Endothelial cell of umbilical vein (primary cell): Measurements from ENCODE around the gene TMEM164. TPM values are rescaled to one million over a fixed set of nuclear protein-coding genes. Genes with fewer than 3 reads are reported as not detected.

Experiments used
- BruUV-seq: library from RNA; stranded (reverse); fragments of 400-500 nt; replicated peaks from 2 replicates; lab custom pipeline; 2021; lab: Mats Ljungman, UMichigan
- CTCF ChIA-PET: fragments of 300-600, 350-600 bp; sonication (Branson Sonifier 250); formaldehyde crosslinking; loops from one replicate; lab custom pipeline; 2021; ENCODE audit warnings: antibody characterized with exemption, inconsistent platforms; lab: Charles Lee
- POLR2A ChIA-PET: fragments of 300-600, 350-600 bp; sonication (Branson Sonifier 250); formaldehyde crosslinking; loops from one replicate; lab custom pipeline; 2021; ENCODE audit warnings: antibody characterized with exemption, inconsistent platforms; lab: Charles Lee
- DNase-seq: peaks from one replicate; pipeline ENCODE4 v3.0.0-alpha.2; 2011; ENCODE audit warnings: low read depth, low spot score
- FAIRE-seq: peaks from 2 replicates; lab custom pipeline; 2011; peaks lifted over from hg19 to GRCh38; lab: Jason Lieb, UNC
- H2AFZ ChIP-seq: 2 replicates; pipeline ENCODE4 v1.6.0; 2012; ENCODE audit warnings: low read depth, low read length, control low read depth, inconsistent platforms
- H3K27ac ChIP-seq: 2 replicates; pipeline ENCODE4 v1.5.1; 2011; ENCODE audit warnings: low read depth, mild to moderate bottlenecking, control low read depth, low read length, moderate library complexity; ENCODE audit not compliant: insufficient read depth
- H3K27me3 ChIP-seq, 2 experiments: 2 replicates each; pipeline versions ENCODE4 v1.6.0 to v1.6.1; 2011; ENCODE audit warnings: low read length in 2 of 2, mixed read lengths in 1 of 2; ENCODE audit not compliant: control insufficient read depth in 2 of 2, insufficient read depth in 2 of 2
- H3K36me3 ChIP-seq, 2 experiments: 2 replicates in 1 of 2; 3 replicates in 1 of 2; pipeline ENCODE4 v1.5.1; 2011; ENCODE audit warnings: low read length in 2 of 2, mild to moderate bottlenecking in 1 of 2, moderate library complexity in 1 of 2; ENCODE audit not compliant: control insufficient read depth in 2 of 2, insufficient read depth in 2 of 2; ENCODE audit errors: extremely low read depth in 1 of 2
- H3K4me1 ChIP-seq: 3 replicates; pipeline ENCODE4 v1.5.1; 2011; ENCODE audit warnings: mild to moderate bottlenecking, low read length; ENCODE audit not compliant: control insufficient read depth, insufficient read depth; ENCODE audit errors: extremely low read depth
- H3K4me2 ChIP-seq: 2 replicates; pipeline ENCODE4 v1.6.1; 2011; ENCODE audit warnings: low read length, control low read depth, mixed read lengths; ENCODE audit not compliant: insufficient read depth
- H3K4me3 ChIP-seq, 3 experiments: fragments of 200-600 bp in 1 of 3; sonication (generic), shearing (Covaris generic) in 1 of 3; replicated peaks in 1 of 3; 2 replicates each; pipeline ENCODE4 v1.5.1; 2011 to 2016; ENCODE audit warnings: control low read depth in 3 of 3, low read length in 3 of 3, mild to moderate bottlenecking in 2 of 3, inconsistent platforms in 1 of 3, low read depth in 1 of 3, moderate library complexity in 1 of 3; ENCODE audit not compliant: insufficient read depth in 1 of 3
- H3K79me2 ChIP-seq: 2 replicates; pipeline ENCODE4 v1.6.0; 2012; ENCODE audit warnings: low read length, inconsistent platforms; ENCODE audit not compliant: control insufficient read depth, insufficient read depth
- H3K9ac ChIP-seq: replicated peaks from 2 replicates; pipeline ENCODE3; 2011; ENCODE audit warnings: low read length, control low read depth; ENCODE audit not compliant: insufficient read depth; ENCODE audit errors: extremely low read depth
- H3K9me1 ChIP-seq: replicated peaks from 3 replicates; pipeline ENCODE4 v1.6.0; 2011; ENCODE audit warnings: mild to moderate bottlenecking, low read length; ENCODE audit not compliant: control insufficient read depth, insufficient read depth; ENCODE audit errors: extremely low read depth
- H3K9me3 ChIP-seq: replicated peaks from 2 replicates; pipeline ENCODE4 v1.5.1; 2012; ENCODE audit warnings: low read length, inconsistent platforms; ENCODE audit not compliant: control insufficient read depth, insufficient read depth
- H4K20me1 ChIP-seq: replicated peaks from 2 replicates; pipeline ENCODE3; 2011; ENCODE audit warnings: mild to moderate bottlenecking, low read length; ENCODE audit not compliant: control insufficient read depth, insufficient read depth; ENCODE audit errors: extremely low read depth
- CTCF ChIP-seq, 2 donors: IDR thresholded peaks; 1 replicate in 1 of 2; 2 replicates in 1 of 2; pipeline ENCODE4 v1.5.1; 2011; ENCODE audit warnings: low read length in 2 of 2, mild to moderate bottlenecking in 2 of 2, moderate library complexity in 2 of 2, control low read depth in 1 of 2, inconsistent platforms in 1 of 2, low read depth in 1 of 2; ENCODE audit not compliant: insufficient read depth in 1 of 2; ENCODE audit errors: extremely low read depth in 1 of 2
- EZH2 ChIP-seq: IDR thresholded peaks from 2 replicates; pipeline ENCODE4 v1.6.1; 2012; ENCODE audit warnings: borderline replicate concordance, low read depth, mild to moderate bottlenecking, moderate library complexity, low read length, inconsistent platforms; ENCODE audit not compliant: severe bottlenecking
- FOS ChIP-seq: IDR thresholded peaks from 2 replicates; pipeline ENCODE4 v1.6.1; 2011; ENCODE audit warnings: mild to moderate bottlenecking, low read length, moderate library complexity, borderline replicate concordance; ENCODE audit not compliant: insufficient read depth
- GATA2 ChIP-seq: IDR thresholded peaks from 2 replicates; pipeline ENCODE4 v1.7.0; 2011; ENCODE audit warnings: low read depth, mild to moderate bottlenecking, moderate library complexity, mixed read lengths, low read length; ENCODE audit not compliant: insufficient read length, insufficient read depth
- JUN ChIP-seq: IDR thresholded peaks from 2 replicates; pipeline ENCODE4 v1.6.1; 2011; ENCODE audit warnings: borderline replicate concordance, low read depth; ENCODE audit not compliant: insufficient read length, insufficient read depth
- MAX ChIP-seq: IDR thresholded peaks from 2 replicates; pipeline ENCODE4 v1.6.1; 2011; ENCODE audit not compliant: insufficient read depth, insufficient read length
- MYC ChIP-seq: IDR thresholded peaks from one replicate; pipeline ENCODE4 v1.6.1; 2011; ENCODE audit warnings: mild to moderate bottlenecking, low read depth, low read length
- POLR2A ChIP-seq: IDR thresholded peaks from 2 replicates; pipeline ENCODE4 v1.6.1; 2012; ENCODE audit warnings: low read depth, mild to moderate bottlenecking, control low read depth, low read length
- POLR2AphosphoS5 ChIP-seq: IDR thresholded peaks from 2 replicates; pipeline ENCODE4 v1.6.1; 2012; ENCODE audit warnings: low read depth, mild to moderate bottlenecking, control low read depth, low read length, moderate library complexity; ENCODE audit not compliant: insufficient read depth
- dilution Hi-C: fragments of 300-500 bp; cut with MboI; formaldehyde crosslinking; loops from one replicate; pipeline ENCODE4 v1.15.0; 2019; ENCODE audit warnings: low sequenced_read_pairs; ENCODE audit not compliant: extremely low pct_ligation_motif_present
- intact Hi-C: fragments of 100-400 bp; cut with micrococcal nuclease; formaldehyde crosslinking; loops from one replicate; pipeline ENCODE4 v1.10.0; 2022
- polyA plus RNA-seq, 4 experiments: library from polyadenylated mRNA; depleted of rRNA in 3 of 4; stranded (reverse) in 3 of 4; unstranded in 1 of 4; fragments of >200 nt; gene quantifications; 2 replicates each; pipeline versions ENCODE4 v1.2.1 to v1.2.3, GENCODE V29; 2011 to 2012; ENCODE audit warnings: missing spikeins in 1 of 4
- total RNA-seq: library from RNA; stranded (reverse); gene quantifications from 2 replicates; pipeline ENCODE4 v1.2.3, GENCODE V29; 2021

Gene TMEM164
- total and polyA plus RNA-seq, 2 donors (not counting 3 experiments of a cell fraction or from before 2014, with no cell fraction given), result 12.8 to 22.2 TPM

- FAIRE-seq (no peak), DNase-seq (no peak)
- intact Hi-C loops (no loop called here), dilution Hi-C loops (no loop called here)
- ChIA-PET POLR2A (no interaction called here), CTCF (no interaction called here)
- H4K20me1 ChIP-seq, result no peaks in the 10 kb centered on the region
- H3K27me3 ChIP-seq, result no peaks in the 10 kb centered on the region
- H3K79me2 ChIP-seq, result no peaks in the 10 kb centered on the region
- TF ChIP-seq EZH2 (no peak), FOS (no peak), POLR2A (no peak)
- no peaks in the 10 kb centered on the region for H3K9me1 ChIP-seq
- no TSS peak for BruUV-seq
- no peak overlapping the region for H3K4me3 ChIP-seq
- no peak overlapping the region for H3K27ac ChIP-seq
- no peaks in the 10 kb centered on the region for H3K9me3 ChIP-seq
- no peak overlapping the region for H3K4me2 ChIP-seq
- H3K36me3 ChIP-seq, result no peaks in the 10 kb centered on the region
- H3K9ac ChIP-seq, result no peak overlapping the region
- peaks cover 4% of the 10 kb centered on the region for H3K4me1 ChIP-seq
- H2AFZ ChIP-seq, result no peak overlapping the region
Observed at GRCh38 chrX:109997786-109998452, 5.0 kb upstream of the TMEM164 start.

GRCh38 chrX:110000000-110000399 is 2.9 kb upstream of the TMEM164 start:
- dilution Hi-C loops, result no loop called here
- no TSS peak for BruUV-seq
- DNase-seq, result no peak
- POLR2A ChIA-PET, result no interaction called here
- Histone ChIP-seq H3K9me1 (no peaks in the 10 kb centered on the region), H3K4me1 (peaks cover 6% of the 10 kb centered on the region), H3K27ac (no peak overlapping the region), H3K4me2 (no peak overlapping the region), H3K9me3 (no peaks in the 10 kb centered on the region), H3K79me2 (no peaks in the 10 kb centered on the region), H3K36me3 (no peaks in the 10 kb centered on the region), H3K4me3 (no peak overlapping the region), H3K27me3 (no peaks in the 10 kb centered on the region), H2AFZ (no peak overlapping the region), H3K9ac (no peak overlapping the region), H4K20me1 (no peaks in the 10 kb centered on the region)
- CTCF ChIA-PET, result interaction anchor here (1.0 kb wide), 1 partner anchor 109 kb away, joined by 3 read pairs; no protein-coding TSS in a partner anchor
- FAIRE-seq, result no peak
- TF ChIP-seq CTCF (IDR thresholded peaks at IDR 0.05; ENCODE audit: extremely low read depth in 1 of 2, insufficient read depth in 1 of 2, low read depth in 1 of 2, low read length in 2 of 2) (no peak), GATA2 (no peak), FOS (no peak), POLR2AphosphoS5 (no peak), MAX (no peak), MYC (no peak), POLR2A (no peak), EZH2 (no peak), JUN (no peak)
- intact Hi-C loops, result loop anchor here (5.0 kb wide), 1 partner anchor 147 kb away; no protein-coding TSS in a partner anchor
